ENCODE results near the gene KRTAP5-2. TPM values are rescaled to one million over a fixed set of nuclear protein-coding genes. Genes with fewer than 3 reads are reported as not detected.

Gene KRTAP5-2
- total and polyA plus RNA-seq, 5 donors from 2014 or later: 0.35 TPM; not detected in 4

DNA sequence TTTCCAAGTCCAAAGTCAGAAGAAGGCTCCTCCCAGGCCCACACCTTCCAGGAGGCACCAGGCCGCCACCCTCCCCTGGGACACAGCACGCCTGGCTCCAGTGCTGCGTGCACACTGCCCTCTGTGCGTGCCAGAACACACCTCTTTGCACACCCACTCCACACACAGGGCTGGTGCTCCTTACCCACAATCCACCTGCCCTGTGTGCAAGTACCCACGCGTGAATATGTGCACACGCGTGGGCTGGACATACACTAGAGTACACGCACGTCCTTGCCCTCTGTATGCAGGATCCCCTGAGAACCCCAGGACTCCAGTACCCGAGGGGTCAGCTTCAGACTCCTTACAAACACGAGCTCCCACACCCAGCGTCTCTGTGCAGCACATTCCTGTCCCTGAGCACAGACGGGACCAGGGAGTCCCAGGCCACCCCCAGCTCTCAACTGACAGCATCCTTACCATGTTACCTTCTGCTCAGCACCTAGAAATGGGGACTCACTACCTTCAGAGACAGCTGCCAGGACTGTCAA is 28.8 kb downstream of the KRTAP5-2 start:
- H3K27ac Mint-ChIP-seq: peak overlapping the region in 1 of 3 donors; percentile 71
- peaks cover 26% of the 10 kb centered on the region for H3K27me3 Mint-ChIP-seq
- H3K4me3 ChIP-seq (ENCODE audit: low read depth, low read length): no peak overlapping the region
- no peaks in the 10 kb centered on the region for H3K9me3 Mint-ChIP-seq
- DNase-seq (no peak), ATAC-seq (ENCODE audit: low read depth in 2 of 2) (no peak)
- H3K9me3 ChIP-seq (ENCODE audit: control insufficient read depth in 2 of 2, low read length in 2 of 2): no peaks in the 10 kb centered on the region
- H3K27ac ChIP-seq (ENCODE audit: insufficient read depth, low read length, poor library complexity, severe bottlenecking): no peak overlapping the region
- no peaks in the 10 kb centered on the region for H3K36me3 ChIP-seq (ENCODE audit: control insufficient read depth, insufficient read depth, low read length)
- H3K36me3 Mint-ChIP-seq: no peaks in the 10 kb centered on the region
- peaks cover 0 to 30% (median 3%) of the 10 kb centered on the region in 4 donors for H3K4me1 Mint-ChIP-seq
- H3K4me1 ChIP-seq (ENCODE audit: control insufficient read depth, insufficient read depth, low read length, poor library complexity, severe bottlenecking): peaks cover 34% of the 10 kb centered on the region
- H3K27me3 ChIP-seq (ENCODE audit: control insufficient read depth, insufficient read depth, low read length): peaks cover 3% of the 10 kb centered on the region
- peak overlapping the region; percentile 34 to 83 (median 66) for H3K4me3 Mint-ChIP-seq

DNA sequence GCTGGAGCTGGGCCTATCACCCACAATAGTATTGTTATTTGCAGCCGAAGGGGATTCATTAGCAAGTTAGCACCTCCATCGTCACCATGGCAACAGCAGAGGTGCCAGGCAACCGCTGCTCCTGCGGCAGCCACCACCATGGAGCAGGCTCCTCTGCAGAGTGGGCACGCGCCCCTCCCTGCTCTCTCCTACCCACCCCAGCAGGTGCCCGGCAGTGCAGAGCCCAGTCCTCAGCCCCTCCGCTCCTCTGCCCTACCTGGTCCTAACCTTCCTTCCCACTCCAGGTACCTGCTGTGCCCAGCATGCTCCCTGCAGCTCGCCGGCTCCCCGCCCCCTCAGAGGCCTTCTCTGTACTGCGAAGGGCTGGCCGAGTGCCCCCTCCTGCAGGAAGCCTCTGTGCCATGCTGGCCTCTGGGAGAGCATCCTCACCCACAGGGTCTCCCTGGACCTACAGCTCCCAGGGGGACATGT is 29.6 kb downstream of the KRTAP5-2 start:
- Histone ChIP-seq H3K27ac (ENCODE audit: insufficient read depth, low read length, poor library complexity, severe bottlenecking) (no peak overlapping the region), H3K4me1 (ENCODE audit: control insufficient read depth, insufficient read depth, low read length, poor library complexity, severe bottlenecking) (peaks cover 26% of the 10 kb centered on the region), H3K36me3 (ENCODE audit: control insufficient read depth, insufficient read depth, low read length) (no peaks in the 10 kb centered on the region), H3K27me3 (ENCODE audit: control insufficient read depth, insufficient read depth, low read length) (peaks cover 3% of the 10 kb centered on the region), H3K4me3 (ENCODE audit: low read depth, low read length) (no peak overlapping the region), H3K9me3 (ENCODE audit: control insufficient read depth in 2 of 2, low read length in 2 of 2) (no peaks in the 10 kb centered on the region)
- Mint-ChIP-seq H3K9me3 (no peaks in the 10 kb centered on the region), H3K4me1 (peaks cover 0 to 24% (median 3%) of the 10 kb centered on the region in 4 donors), H3K36me3 (no peaks in the 10 kb centered on the region), H3K4me3 (peak overlapping the region in 2 of 4 donors; percentile 43 to 75), H3K27me3 (peaks cover 19% of the 10 kb centered on the region), H3K27ac (peak overlapping the region in 1 of 3 donors; percentile 9)
- ATAC-seq (ENCODE audit: low read depth in 2 of 2) (no peak), DNase-seq (no peak)

DNA sequence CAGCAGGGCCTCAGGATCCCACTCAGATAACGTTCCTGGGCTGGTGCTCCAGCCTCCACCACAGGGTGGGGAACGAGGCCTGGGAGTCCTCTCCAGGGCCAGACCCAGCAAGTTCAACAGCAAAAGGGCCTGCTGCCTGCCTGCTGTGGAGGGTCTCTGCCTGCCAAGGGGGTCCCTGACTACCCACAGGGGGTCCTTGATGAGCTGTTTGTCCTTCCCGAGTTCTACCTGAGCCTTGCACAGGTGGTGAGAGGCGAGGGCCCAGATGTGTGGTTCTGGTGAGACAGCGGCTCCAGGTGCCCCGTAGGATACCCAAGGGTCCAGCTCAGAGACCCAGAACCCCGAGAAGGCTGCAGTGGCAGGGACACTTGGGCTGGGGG is 30.4 kb downstream of the KRTAP5-2 start:
- Histone ChIP-seq H3K36me3 (ENCODE audit: control insufficient read depth, insufficient read depth, low read length) (no peaks in the 10 kb centered on the region), H3K4me3 (ENCODE audit: low read depth, low read length) (no peak overlapping the region), H3K27me3 (ENCODE audit: control insufficient read depth, insufficient read depth, low read length) (peaks cover 3% of the 10 kb centered on the region), H3K9me3 (ENCODE audit: control insufficient read depth in 2 of 2, low read length in 2 of 2) (no peaks in the 10 kb centered on the region), H3K4me1 (ENCODE audit: control insufficient read depth, insufficient read depth, low read length, poor library complexity, severe bottlenecking) (peaks cover 18% of the 10 kb centered on the region), H3K27ac (ENCODE audit: insufficient read depth, low read length, poor library complexity, severe bottlenecking) (no peak overlapping the region)
- H3K27ac Mint-ChIP-seq: no peak overlapping the region
- H3K9me3 Mint-ChIP-seq: no peaks in the 10 kb centered on the region
- H3K4me1 Mint-ChIP-seq: peaks cover 0 to 23% (median 3%) of the 10 kb centered on the region in 4 donors
- peaks cover 19% of the 10 kb centered on the region for H3K27me3 Mint-ChIP-seq
- H3K36me3 Mint-ChIP-seq: no peaks in the 10 kb centered on the region
- no peak overlapping the region for H3K4me3 Mint-ChIP-seq
- DNase-seq (no peak), ATAC-seq (ENCODE audit: low read depth in 2 of 2) (no peak)

DNA sequence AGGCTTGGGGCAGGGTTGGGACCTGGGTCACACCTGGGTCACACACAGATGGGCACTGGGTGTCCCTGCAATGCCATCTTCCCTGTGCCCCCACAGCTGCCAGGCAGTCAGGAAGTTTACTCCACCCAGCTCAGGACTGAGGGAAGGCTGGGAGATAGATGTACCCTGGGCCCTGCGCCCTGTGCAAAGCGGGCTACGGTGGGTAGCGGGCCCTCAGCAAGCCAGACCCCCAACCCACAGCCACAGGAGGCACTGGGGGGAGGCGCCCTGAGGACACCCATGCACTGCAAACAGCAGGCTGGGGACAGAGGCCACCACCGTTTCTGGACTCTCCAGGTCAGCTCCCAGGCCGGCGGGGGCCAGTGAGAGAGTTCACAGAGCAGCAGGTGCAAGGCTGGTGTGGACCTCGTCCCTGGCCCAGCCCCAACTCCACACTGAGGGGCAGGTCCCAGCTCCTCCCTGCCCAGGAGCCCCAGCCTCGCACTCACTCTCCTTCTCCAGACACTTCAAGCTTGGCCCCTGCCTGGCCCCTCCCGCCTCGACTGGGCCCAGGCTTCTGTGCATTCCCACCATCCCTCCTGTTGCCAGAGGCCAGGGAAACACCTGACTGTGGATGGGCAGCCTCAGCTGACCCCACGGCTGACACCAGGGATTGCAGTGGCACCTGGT is 30.9 kb downstream of the KRTAP5-2 start:
- Histone ChIP-seq H3K36me3 (ENCODE audit: control insufficient read depth, insufficient read depth, low read length) (no peaks in the 10 kb centered on the region), H3K9me3 (ENCODE audit: control insufficient read depth in 2 of 2, low read length in 2 of 2) (no peaks in the 10 kb centered on the region), H3K27ac (ENCODE audit: insufficient read depth, low read length, poor library complexity, severe bottlenecking) (no peak overlapping the region), H3K27me3 (ENCODE audit: control insufficient read depth, insufficient read depth, low read length) (peaks cover 3% of the 10 kb centered on the region), H3K4me3 (ENCODE audit: low read depth, low read length) (no peak overlapping the region), H3K4me1 (ENCODE audit: control insufficient read depth, insufficient read depth, low read length, poor library complexity, severe bottlenecking) (peaks cover 15% of the 10 kb centered on the region)
- Mint-ChIP-seq H3K4me3 (peak overlapping the region in 1 of 4 donors; percentile 32), H3K36me3 (peaks cover 4% of the 10 kb centered on the region), H3K27me3 (peaks cover 19% of the 10 kb centered on the region), H3K4me1 (peaks cover 0 to 23% (median 3%) of the 10 kb centered on the region in 4 donors), H3K27ac (no peak overlapping the region), H3K9me3 (no peaks in the 10 kb centered on the region)
- ATAC-seq (ENCODE audit: low read depth in 2 of 2): no peak
- DNase-seq: no peak

DNA sequence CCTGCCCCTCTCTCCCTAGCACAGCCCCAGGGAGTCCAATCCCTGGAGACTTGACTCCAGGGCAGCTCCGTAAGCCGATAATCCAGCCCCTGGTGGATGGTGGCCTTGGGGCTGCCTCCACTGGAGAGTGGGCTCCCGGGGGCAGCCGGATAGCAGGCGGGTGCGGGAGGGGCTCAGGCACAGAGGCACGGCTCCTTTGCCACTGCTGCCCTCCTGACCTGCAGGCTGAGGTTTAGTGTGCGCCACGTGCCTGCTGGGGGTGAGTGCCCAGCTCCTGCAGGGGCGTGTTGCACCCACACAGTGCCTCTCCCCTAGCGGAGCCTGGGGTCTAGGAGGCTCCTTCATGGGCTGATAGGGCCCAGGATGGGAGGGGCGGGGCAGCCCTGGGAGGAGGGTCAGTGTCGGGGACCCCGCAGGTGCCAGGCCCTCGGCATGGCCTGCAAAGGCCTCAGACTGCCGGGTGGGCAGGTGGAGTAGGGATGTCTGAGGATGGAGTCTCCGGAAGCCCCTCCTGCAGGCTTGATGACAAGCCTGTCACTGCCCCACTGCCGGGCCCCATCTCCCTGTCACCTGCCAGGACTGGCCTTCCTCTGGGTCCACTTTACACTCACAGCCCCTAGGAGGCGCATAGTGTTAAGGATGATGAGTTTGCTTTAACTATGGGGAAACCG is 31.6 kb downstream of the KRTAP5-2 start:
- H3K36me3 ChIP-seq (ENCODE audit: control insufficient read depth, insufficient read depth, low read length): no peaks in the 10 kb centered on the region
- no peaks in the 10 kb centered on the region for H3K9me3 ChIP-seq (ENCODE audit: control insufficient read depth in 2 of 2, low read length in 2 of 2)
- Mint-ChIP-seq H3K27me3 (peaks cover 19% of the 10 kb centered on the region), H3K4me1 (peaks cover 0 to 23% (median 3%) of the 10 kb centered on the region in 4 donors), H3K27ac (no peak overlapping the region), H3K9me3 (no peaks in the 10 kb centered on the region), H3K36me3 (peaks cover 4% of the 10 kb centered on the region), H3K4me3 (peak overlapping the region in 1 of 4 donors; percentile 58)
- H3K4me1 ChIP-seq (ENCODE audit: control insufficient read depth, insufficient read depth, low read length, poor library complexity, severe bottlenecking): peaks cover 15% of the 10 kb centered on the region
- H3K27me3 ChIP-seq (ENCODE audit: control insufficient read depth, insufficient read depth, low read length): peaks cover 3% of the 10 kb centered on the region
- DNase-seq (no peak), ATAC-seq (ENCODE audit: low read depth in 2 of 2) (no peak)
- H3K4me3 ChIP-seq (ENCODE audit: low read depth, low read length): no peak overlapping the region
- H3K27ac ChIP-seq (ENCODE audit: insufficient read depth, low read length, poor library complexity, severe bottlenecking): no peak overlapping the region

- no peak overlapping the region for H3K4me3 ChIP-seq (ENCODE audit: low read depth, low read length)
- ATAC-seq (ENCODE audit: low read depth in 2 of 2) (no peak), DNase-seq (no peak)
- H3K9me3 ChIP-seq (ENCODE audit: control insufficient read depth in 2 of 2, low read length in 2 of 2): no peaks in the 10 kb centered on the region
- no peak overlapping the region for H3K27ac ChIP-seq (ENCODE audit: insufficient read depth, low read length, poor library complexity, severe bottlenecking)
- Mint-ChIP-seq H3K9me3 (no peaks in the 10 kb centered on the region), H3K27ac (no peak overlapping the region), H3K36me3 (peaks cover 4% of the 10 kb centered on the region), H3K4me3 (peak overlapping the region in 1 of 4 donors; percentile 15), H3K27me3 (peaks cover 19% of the 10 kb centered on the region), H3K4me1 (peaks cover 0 to 22% (median 3%) of the 10 kb centered on the region in 4 donors)
- H3K4me1 ChIP-seq (ENCODE audit: control insufficient read depth, insufficient read depth, low read length, poor library complexity, severe bottlenecking): peaks cover 8% of the 10 kb centered on the region
- H3K36me3 ChIP-seq (ENCODE audit: control insufficient read depth, insufficient read depth, low read length): no peaks in the 10 kb centered on the region
- H3K27me3 ChIP-seq (ENCODE audit: control insufficient read depth, insufficient read depth, low read length): peaks cover 3% of the 10 kb centered on the region
Observed at GRCh38 chr11:1565904-1566247, 32.2 kb downstream of the KRTAP5-2 start.

DNA sequence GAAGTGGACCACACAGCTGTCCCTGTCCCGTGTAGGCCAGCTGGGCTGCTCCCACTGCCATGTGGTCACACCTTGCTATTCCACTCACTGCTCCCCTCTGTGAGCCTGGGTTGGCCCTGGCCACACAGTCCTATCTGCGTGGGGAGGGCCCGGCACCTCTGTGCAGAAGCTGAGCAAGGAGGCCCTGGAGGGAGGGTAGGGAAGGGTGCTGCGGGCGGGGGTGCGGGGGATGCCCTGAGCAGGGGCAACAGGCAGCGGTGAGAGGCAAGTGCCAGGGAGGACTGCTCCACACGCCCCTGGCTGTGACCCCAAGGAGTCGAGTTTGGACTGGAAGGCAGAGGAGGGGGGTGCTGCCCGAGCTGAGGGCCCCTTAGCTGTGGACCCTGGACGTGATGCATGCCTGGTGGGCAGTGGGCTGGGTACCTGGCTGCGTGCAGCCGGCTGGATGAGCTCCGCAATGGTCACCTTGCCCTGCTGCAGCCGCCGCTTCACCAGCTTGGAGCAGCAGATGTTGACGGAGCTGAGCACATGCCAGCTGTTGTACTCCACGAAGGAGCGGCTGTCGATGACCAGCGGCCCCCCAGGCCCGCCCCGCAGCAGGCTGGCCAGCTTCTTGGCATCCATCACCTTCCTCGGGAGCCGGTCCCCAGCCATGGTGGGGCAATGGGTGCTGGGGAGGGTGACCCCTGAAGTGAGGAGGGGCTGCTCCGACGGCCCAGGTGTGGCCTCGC is 32.8 kb downstream of the KRTAP5-2 start:
- DNase-seq (no peak), ATAC-seq (ENCODE audit: low read depth in 2 of 2) (no peak)
- peak overlapping the region in 1 of 3 donors; percentile 69 for H3K27ac Mint-ChIP-seq

More for the DNA sequence above, 32.8 kb downstream of the KRTAP5-2 start:
- Mint-ChIP-seq H3K27me3 (peaks cover 15% of the 10 kb centered on the region), H3K4me3 (no peak overlapping the region), H3K36me3 (peaks cover 4% of the 10 kb centered on the region), H3K4me1 (peaks cover 0 to 18% (median 3%) of the 10 kb centered on the region in 4 donors), H3K9me3 (no peaks in the 10 kb centered on the region)
- no peaks in the 10 kb centered on the region for H3K36me3 ChIP-seq (ENCODE audit: control insufficient read depth, insufficient read depth, low read length)
- no peak overlapping the region for H3K27ac ChIP-seq (ENCODE audit: insufficient read depth, low read length, poor library complexity, severe bottlenecking)
- peaks cover 3% of the 10 kb centered on the region for H3K4me1 ChIP-seq (ENCODE audit: control insufficient read depth, insufficient read depth, low read length, poor library complexity, severe bottlenecking)
- H3K27me3 ChIP-seq (ENCODE audit: control insufficient read depth, insufficient read depth, low read length): peaks cover under 1% of the 10 kb centered on the region
- H3K9me3 ChIP-seq (ENCODE audit: control insufficient read depth in 2 of 2, low read length in 2 of 2): no peaks in the 10 kb centered on the region
- H3K4me3 ChIP-seq (ENCODE audit: low read depth, low read length): no peak overlapping the region

All from CD4-positive, CD25-positive, alpha-beta regulatory T cell (primary cell).